Natural killer cell (primary cell): ENCODE measurements around the gene BTBD9. TPM values are rescaled to one million over a fixed set of nuclear protein-coding genes. Genes with fewer than 3 reads are reported as not detected.
A peak's percentile ranks its signal among the peaks of the same experiment; 100 is the strongest.

Experiments used
- ATAC-seq, 3 donors: fragments of 150-1000 bp in 2 of 3; fragments of 200-7000 bp in 1 of 3; cut with Tn5 transposase; 1 replicate in 1 of 3; 2 replicates in 2 of 3; pipeline ENCODE4 v1.10.0; 2021; ENCODE audit warnings: mild to moderate bottlenecking in 2 of 3, moderate library complexity in 2 of 3
- DNase-seq, 2 donors: peaks; one replicate each; pipeline versions ENCODE4 v3.0.0 to v3.0.0-alpha.2; 2013 to 2021; ENCODE audit warnings: mixed read lengths in 1 of 2
- H3K27ac ChIP-seq: one replicate; pipeline ENCODE4 v1.5.1; 2013; ENCODE audit warnings: mild to moderate bottlenecking, low read length
- H3K27me3 ChIP-seq: one replicate; pipeline ENCODE4 v1.6.1; 2013; ENCODE audit warnings: low read length; ENCODE audit not compliant: control insufficient read depth, insufficient read depth
- H3K36me3 ChIP-seq: one replicate; pipeline ENCODE4 v1.6.1; 2013; ENCODE audit warnings: low read length; ENCODE audit not compliant: control insufficient read depth, insufficient read depth
- H3K4me1 ChIP-seq: one replicate; pipeline ENCODE4 v1.6.1; 2013; ENCODE audit warnings: low read length; ENCODE audit not compliant: control insufficient read depth, insufficient read depth
- H3K4me3 ChIP-seq: one replicate; pipeline ENCODE4 v1.5.1; 2013; ENCODE audit warnings: low read length
- H3K9me3 ChIP-seq: one replicate; pipeline ENCODE4 v1.6.1; 2013; ENCODE audit warnings: low read length; ENCODE audit not compliant: control insufficient read depth, insufficient read depth
- H3K27ac Mint-ChIP-seq, 2 donors: one replicate each; pipeline ENCODE4 v1.8.0; 2022; ENCODE audit warnings: mild to moderate bottlenecking in 2 of 2, mixed read lengths in 2 of 2, moderate library complexity in 1 of 2
- H3K27me3 Mint-ChIP-seq, 2 donors: one replicate each; pipeline ENCODE4 v1.8.0; 2022; ENCODE audit warnings: low read depth in 2 of 2, mixed read lengths in 2 of 2
- H3K36me3 Mint-ChIP-seq: one replicate; pipeline ENCODE4 v1.8.0; 2022; ENCODE audit warnings: mixed read lengths
- H3K4me1 Mint-ChIP-seq, 2 donors: one replicate each; pipeline ENCODE4 v1.8.0; 2022; ENCODE audit warnings: mixed read lengths in 2 of 2
- H3K4me3 Mint-ChIP-seq: one replicate; pipeline ENCODE4 v1.8.0; 2022; ENCODE audit warnings: mild to moderate bottlenecking, moderate library complexity, mixed read lengths
- H3K9me3 Mint-ChIP-seq, 2 donors: one replicate each; pipeline ENCODE4 v1.8.0; 2022; ENCODE audit warnings: mixed read lengths in 2 of 2
- CTCF ChIP-seq: fragments of 200-600 bp; IDR thresholded peaks from one replicate; pipeline ENCODE4 v1.8.0; 2022; ENCODE audit warnings: antibody characterized with exemption
- WGBS: methylation state at CpG from one replicate; pipeline ENCODE4 v1.1.7; 2013; ENCODE audit warnings: missing lambda C conversion rate; ENCODE audit not compliant: insufficient coverage; 5-methylcytosine and 5-hydroxymethylcytosine counted together
- intact Hi-C: fragments of 100-400 bp; cut with micrococcal nuclease; formaldehyde crosslinking; loops from one replicate; pipeline ENCODE4 v1.14.2; 2022
- total RNA-seq, 4 donors: library from RNA; stranded (reverse); fragments of 120-200 nt in 1 of 4; gene quantifications; one replicate each; pipeline versions ENCODE4 v1.2.3 to v1.2.4, GENCODE V29; 2013 to 2022

Gene BTBD9
- total RNA-seq, 3 donors from 2014 or later (not counting 1 experiment from before 2014, with no cell fraction given), result 51.6 to 70.3 (median 54.3) TPM

- Mint-ChIP-seq H3K27ac (no peak overlapping the region), H3K36me3 (no peaks in the 10 kb centered on the region), H3K9me3 (peaks cover 0 to 2% of the 10 kb centered on the region in 2 donors), H3K27me3 (no peaks in the 10 kb centered on the region), H3K4me1 (peaks cover 22 to 24% of the 10 kb centered on the region in 2 donors), H3K4me3 (no peak overlapping the region)
- H3K27me3 ChIP-seq, result no peaks in the 10 kb centered on the region
- ATAC-seq (no peak), DNase-seq (no peak)
- H3K4me3 ChIP-seq, result no peak overlapping the region
- no peaks in the 10 kb centered on the region for H3K4me1 ChIP-seq
- no peak overlapping the region for H3K27ac ChIP-seq
- intact Hi-C loops, result no loop called here
- H3K36me3 ChIP-seq, result no peaks in the 10 kb centered on the region
- no peaks in the 10 kb centered on the region for H3K9me3 ChIP-seq
- WGBS, result 82% methylated on average over 4 of the region's 4 CpGs
- no peak for TF ChIP-seq CTCF
Measured at GRCh38 chr6:38305995-38306681, 333.6 kb downstream of the BTBD9 start.

GRCh38 chr6:38302838-38303237 lies 336.9 kb downstream of the BTBD9 start:
- no peaks in the 10 kb centered on the region for H3K27me3 Mint-ChIP-seq
- H3K36me3 ChIP-seq, result no peaks in the 10 kb centered on the region
- no peaks in the 10 kb centered on the region for H3K9me3 ChIP-seq
- H3K27ac ChIP-seq, result no peak overlapping the region
- H3K27ac Mint-ChIP-seq, result no peak overlapping the region
- 100% methylated on average over 2 of the region's 2 CpGs for WGBS
- H3K27me3 ChIP-seq, result no peaks in the 10 kb centered on the region
- DNase-seq (no peak), ATAC-seq (no peak)
- no peaks in the 10 kb centered on the region for H3K36me3 Mint-ChIP-seq
- intact Hi-C loops, result no loop called here
- H3K4me1 Mint-ChIP-seq, result peaks cover 17 to 20% of the 10 kb centered on the region in 2 donors
- H3K9me3 Mint-ChIP-seq, result peaks cover 0 to 2% of the 10 kb centered on the region in 2 donors
- H3K4me3 Mint-ChIP-seq, result no peak overlapping the region
- TF ChIP-seq CTCF, result no peak
- H3K4me1 ChIP-seq, result no peaks in the 10 kb centered on the region
- H3K4me3 ChIP-seq, result no peak overlapping the region

- ATAC-seq (peak in 1 of 3 donors; percentile 17), DNase-seq (no peak)
- Histone ChIP-seq H3K27ac (no peak overlapping the region), H3K36me3 (no peaks in the 10 kb centered on the region), H3K4me3 (no peak overlapping the region), H3K9me3 (no peaks in the 10 kb centered on the region), H3K27me3 (no peaks in the 10 kb centered on the region), H3K4me1 (no peaks in the 10 kb centered on the region)
- WGBS, result 100% methylated on average over 1 of the region's 1 CpG
- Mint-ChIP-seq H3K36me3 (no peaks in the 10 kb centered on the region), H3K9me3 (peaks cover 0 to 2% of the 10 kb centered on the region in 2 donors), H3K4me3 (no peak overlapping the region), H3K27me3 (no peaks in the 10 kb centered on the region), H3K4me1 (peaks cover 10 to 12% of the 10 kb centered on the region in 2 donors), H3K27ac (no peak overlapping the region)
- intact Hi-C loops, result no loop called here
- TF ChIP-seq CTCF, result no peak
Measured at GRCh38 chr6:38302081-38302480, 337.6 kb downstream of the BTBD9 start.
